BJ (cell line): ENCODE measurements around the gene ELMOD2. TPM values are rescaled to one million over a fixed set of nuclear protein-coding genes. Genes with fewer than 3 reads are reported as not detected.

Source experiments
- CTCF ChIA-PET: fragments of 350-600 bp; formaldehyde crosslinking; extraction: SDS; loops from one replicate; lab custom pipeline; 2021; ENCODE audit warnings: antibody characterized with exemption, inconsistent platforms; lab: Yijun Ruan, JAX
- POLR2A ChIA-PET: fragments of 300-600 bp; sonication (Branson Sonifier 250); formaldehyde crosslinking; extraction: SDS; loops from one replicate; lab custom pipeline; 2021; ENCODE audit warnings: antibody characterized with exemption; lab: Charles Lee
- DNase-seq: peaks from one replicate; pipeline ENCODE4 v3.0.0-alpha.2; 2011; ENCODE audit warnings: low read depth
- H3K27me3 ChIP-seq: 2 replicates; pipeline ENCODE4 v1.6.0; 2011; ENCODE audit warnings: low read length; ENCODE audit not compliant: control insufficient read depth, insufficient read depth
- H3K36me3 ChIP-seq: 2 replicates; pipeline ENCODE4 v1.5.1; 2011; ENCODE audit warnings: low read length; ENCODE audit not compliant: control insufficient read depth, insufficient read depth
- H3K4me3 ChIP-seq: 2 replicates; pipeline ENCODE4 v1.5.1; 2011; ENCODE audit warnings: low read depth, mild to moderate bottlenecking, control low read depth, low read length
- CTCF ChIP-seq: IDR thresholded peaks from 2 replicates; pipeline ENCODE4 v1.5.1; 2011; ENCODE audit warnings: low read depth, mild to moderate bottlenecking, control low read depth, inconsistent platforms, low read length, moderate library complexity; ENCODE audit not compliant: insufficient read depth
- polyA plus RNA-seq: library from polyadenylated mRNA; depleted of rRNA; stranded (reverse); fragments of >200 nt; gene quantifications from 2 replicates; pipeline ENCODE4 v1.2.3, GENCODE V29; 2011; rRNA removed
- small RNA-seq: library from RNA; depleted of rRNA; stranded (forward); fragments of <200 nt; gene quantifications from one replicate; pipeline ENCODE3, GENCODE V24; 2012; ENCODE audit warnings: low replicate concordance, low read depth; ENCODE audit not compliant: insufficient read length

ELMOD2 gene
- polyA plus RNA-seq, 1 experiment = 6.5 TPM

- H3K27me3 ChIP-seq = peaks cover 6% of the 10 kb centered on the region
- ChIA-PET CTCF (interaction anchor here (0.6 to 1.0 kb wide), 2 partner anchors 9 to 95 kb away, joined by 3 to 4 read pairs; no protein-coding TSS in a partner anchor), POLR2A (no interaction called here)
- H3K36me3 ChIP-seq = no peaks in the 10 kb centered on the region
- TF ChIP-seq CTCF = no peak
- no peak overlapping the region for H3K4me3 ChIP-seq
- no peak for DNase-seq
Observed at GRCh38 chr4:140602714-140603113, 78.7 kb downstream of the ELMOD2 start.

GRCh38 chr4:140603286-140603685 is 79.3 kb downstream of the ELMOD2 start:
- TF ChIP-seq CTCF = no peak
- DNase-seq = no peak
- Histone ChIP-seq H3K36me3 (no peaks in the 10 kb centered on the region), H3K4me3 (no peak overlapping the region), H3K27me3 (peaks cover 6% of the 10 kb centered on the region)
- POLR2A ChIA-PET = no interaction called here
- CTCF ChIA-PET = interaction anchor here (0.6 to 1.0 kb wide), 2 partner anchors 9 to 94 kb away, joined by 3 to 4 read pairs; no protein-coding TSS in a partner anchor

Small RNA genes lying within 50 kb of the gene (small RNA-seq; reads per million reads assigned to genes)
- gene AC108019.1 (not detected), gene RN7SL152P (not detected)

Other genes with a start within 250 kb of the ELMOD2 start
- 16.7 and 39.4 TPM in 2 replicates for gene SCOC, start 150.5 kb upstream of the ELMOD2 start, polyA plus RNA-seq
- 0.06 TPM in 1 of 2 replicates, not detected in the other for gene CLGN, start 96.5 kb upstream of the ELMOD2 start, polyA plus RNA-seq
- not detected in 2 replicates for gene MGAT4D, start 25.9 kb upstream of the ELMOD2 start, polyA plus RNA-seq
- not detected in 2 replicates for gene UCP1, start 44.8 kb downstream of the ELMOD2 start, polyA plus RNA-seq
- gene TBC1D9, start 232.2 kb downstream of the ELMOD2 start, polyA plus RNA-seq = 12.0 and 12.5 TPM in 2 replicates